GM12878 (cell line): Measurements from ENCODE around the gene LIG4. TPM values are rescaled to one million over a fixed set of nuclear protein-coding genes. Genes with fewer than 3 reads are reported as not detected.

ENCODE experiments used
- ATAC-seq: fragments of 200-7000 bp; cut with Tn5 transposase; 3 replicates; pipeline ENCODE4 v1.9.1; 2020; ENCODE audit warnings: mild to moderate bottlenecking, moderate library complexity
- BruUV-seq: library from RNA; stranded (reverse); fragments of 400-500 nt; replicated peaks from 2 replicates; lab custom pipeline; 2021; lab: Mats Ljungman, UMichigan
- CTCF ChIA-PET: fragments of 300-600 bp; sonication (Branson Sonifier 250); formaldehyde crosslinking; extraction: SDS; loops from one replicate; lab custom pipeline; 2021; ENCODE audit warnings: inconsistent platforms; lab: Yijun Ruan, JAX
- POLR2A ChIA-PET: fragments of 350-600 bp; formaldehyde crosslinking; extraction: SDS; loops from one replicate; lab custom pipeline; 2021; ENCODE audit warnings: inconsistent platforms; lab: Charles Lee
- RAD21 ChIA-PET: fragments of 300-600 bp; sonication (Branson Sonifier 250); formaldehyde crosslinking; loops from one replicate; lab custom pipeline; 2023; ENCODE audit warnings: antibody characterized with exemption; ENCODE audit not compliant: unreplicated experiment; lab: Charles Lee
- SMC1A ChIA-PET: fragments of 300-600 bp; sonication (Branson Sonifier 250); formaldehyde crosslinking; loops from one replicate; lab custom pipeline; 2023; ENCODE audit not compliant: unreplicated experiment, uncharacterized antibody; lab: Charles Lee
- DNase-seq: peaks from one replicate; pipeline ENCODE4 v3.0.0-alpha.2; 2011; ENCODE audit warnings: low read depth, low spot score
- FAIRE-seq: peaks from 3 replicates; lab custom pipeline; 2011; peaks lifted over from hg19 to GRCh38; lab: Jason Lieb, UNC
- H2AFZ ChIP-seq: 2 replicates; pipeline ENCODE4 v1.6.0; 2011; ENCODE audit warnings: low read depth, low read length, control low read depth; ENCODE audit not compliant: control insufficient read depth
- H3K27ac ChIP-seq: 2 replicates; pipeline ENCODE4 v1.5.1; 2011; ENCODE audit warnings: control low read depth; ENCODE audit not compliant: control insufficient read depth, insufficient read depth
- H3K27me3 ChIP-seq, 2 experiments: replicated peaks in 1 of 2; 2 replicates each; pipeline versions ENCODE4 v1.6.0 to v1.6.1; 2011; ENCODE audit warnings: low read length in 1 of 2; ENCODE audit not compliant: control insufficient read depth in 2 of 2, insufficient read depth in 2 of 2
- H3K36me3 ChIP-seq, 2 experiments: 2 replicates each; pipeline ENCODE4 v1.5.1; 2011; ENCODE audit warnings: low read length in 1 of 2; ENCODE audit not compliant: control insufficient read depth in 2 of 2, insufficient read depth in 2 of 2
- H3K4me1 ChIP-seq: 2 replicates; pipeline ENCODE4 v1.6.1; 2011; ENCODE audit warnings: mild to moderate bottlenecking, low read length, moderate library complexity, mixed read lengths; ENCODE audit not compliant: control insufficient read depth, insufficient read depth
- H3K4me2 ChIP-seq: 2 replicates; pipeline ENCODE4 v1.6.0; 2011; ENCODE audit warnings: control low read depth; ENCODE audit not compliant: control insufficient read depth, insufficient read depth
- H3K4me3 ChIP-seq: fragments of 200-600 bp; sonication (generic); 2 replicates; pipeline ENCODE4 v1.5.1; 2016
- H3K79me2 ChIP-seq: 2 replicates; pipeline ENCODE4 v1.6.0; 2011; ENCODE audit warnings: low read length; ENCODE audit not compliant: control insufficient read depth, insufficient read depth
- H3K9ac ChIP-seq: 2 replicates; pipeline ENCODE4 v1.8.0; 2011; ENCODE audit warnings: low read length, control low read depth, mixed read lengths; ENCODE audit not compliant: control insufficient read depth, insufficient read depth
- H3K9me3 ChIP-seq: replicated peaks from 3 replicates; pipeline ENCODE4 v1.5.1; 2011; ENCODE audit warnings: mild to moderate bottlenecking, low read length; ENCODE audit not compliant: control insufficient read depth, insufficient read depth
- H4K20me1 ChIP-seq: 2 replicates; pipeline ENCODE4 v1.6.0; 2011; ENCODE audit not compliant: control insufficient read depth, insufficient read depth
- ATF3 ChIP-seq: IDR thresholded peaks from 2 replicates; pipeline ENCODE4 v1.6.1; 2011; ENCODE audit warnings: low read depth, mild to moderate bottlenecking, low read length, moderate library complexity, borderline replicate concordance; ENCODE audit errors: extremely low read depth
- CEBPB ChIP-seq, 2 experiments: fragments of 150-350 bp in 1 of 2; IDR thresholded peaks; 2 replicates each; pipeline ENCODE4 v1.6.1; 2012 to 2014; ENCODE audit warnings: low read depth in 2 of 2, low read length in 2 of 2, borderline replicate concordance in 1 of 2, inconsistent platforms in 1 of 2
- CREM ChIP-seq: IDR thresholded peaks from 2 replicates; pipeline ENCODE4 v1.6.1; 2014; ENCODE audit warnings: antibody characterized with exemption, low read depth
- ESRRA ChIP-seq: IDR thresholded peaks from 2 replicates; pipeline ENCODE4 v1.6.1; 2012; ENCODE audit warnings: mild to moderate bottlenecking, low read length, improper control_type of control experiment
- HDAC2 ChIP-seq: fragments of 200-600 bp; sonication (generic); IDR thresholded peaks from 2 replicates; pipeline ENCODE4 v1.6.1; 2017
- MEF2A ChIP-seq: IDR thresholded peaks from 2 replicates; pipeline ENCODE4 v1.6.1; 2011; ENCODE audit warnings: low read depth, mild to moderate bottlenecking, low read length, moderate library complexity; ENCODE audit not compliant: insufficient read depth
- MEF2B ChIP-seq: fragments of 450-650 bp; IDR thresholded peaks from 2 replicates; pipeline ENCODE4 v1.6.1; 2018; ENCODE audit warnings: mild to moderate bottlenecking, moderate library complexity; ENCODE audit not compliant: partially characterized antibody, poor library complexity, severe bottlenecking
- MYB ChIP-seq: fragments of 150-350 bp; IDR thresholded peaks from 2 replicates; pipeline ENCODE4 v1.6.1; 2014; ENCODE audit warnings: mild to moderate bottlenecking, low read depth, low read length, borderline replicate concordance
- NBN ChIP-seq: fragments of 450-650 bp; IDR thresholded peaks from 2 replicates; pipeline ENCODE4 v1.6.1; 2016
- WRNIP1 ChIP-seq: IDR thresholded peaks from 2 replicates; pipeline ENCODE4 v1.6.1; 2011; ENCODE audit warnings: low read depth, low read length, improper control_type of control experiment, borderline replicate concordance
- YBX1 ChIP-seq: fragments of 450-650 bp; IDR thresholded peaks from 2 replicates; pipeline ENCODE4 v1.6.1; 2016; ENCODE audit warnings: antibody characterized with exemption
- ZNF622 ChIP-seq: fragments of 450-650 bp; IDR thresholded peaks from 2 replicates; pipeline ENCODE4 v1.6.1; 2017; ENCODE audit warnings: mild to moderate bottlenecking, inconsistent platforms
- WGBS: methylation state at CpG from one replicate; pipeline ENCODE4 v1.1.6; 2016; ENCODE audit warnings: low lambda C conversion rate; ENCODE audit not compliant: insufficient replicate concordance, insufficient coverage; ENCODE audit errors: missing lambda C conversion rate; 5-methylcytosine and 5-hydroxymethylcytosine counted together
- in situ Hi-C: fragments of 300-500 bp; cut with MboI; formaldehyde crosslinking; loops from 9 replicates; pipeline ENCODE4 v1.14.3; 2018; ENCODE audit warnings: mixed read lengths
- intact Hi-C: fragments of 100-400 bp; cut with micrococcal nuclease; formaldehyde crosslinking; loops from one replicate; pipeline ENCODE4 v1.14.2; 2022; ENCODE audit not compliant: unreplicated experiment
- polyA plus RNA-seq, 11 experiments: library from polyadenylated mRNA; depleted of rRNA in 4 of 11; unstranded in 6 of 11; stranded (reverse) in 5 of 11; fragments of >200 nt; fragmentation: Nextera tagmentation in 4 of 11; fragmentation: Illumina TruSeq in 1 of 11; extraction: Ambion mirVana in 4 of 11; extraction: Trizol in 1 of 11; gene quantifications; 1 replicate in 1 of 11; 2 replicates in 10 of 11; pipeline versions ENCODE4 v1.2.1 to v1.2.3, GENCODE V29; 2011 to 2016; ENCODE audit warnings: inconsistent platforms in 2 of 11, missing spikeins in 2 of 11, low read depth in 1 of 11
- total RNA-seq, 4 experiments: library from RNA; depleted of rRNA in 3 of 4; stranded (reverse); fragments of >200 nt in 3 of 4; fragmentation: Illumina TruSeq in 1 of 4; extraction: Trizol in 1 of 4; gene quantifications; 2 replicates each; pipeline versions ENCODE4 v1.2.1 to v1.2.3, GENCODE V29; 2013 to 2021
- TF ChIP-seq, protein P1 (sequence below): fragments of 450-650 bp; IDR thresholded peaks from 2 replicates; pipeline ENCODE4 v1.6.1; 2017; ENCODE audit warnings: mild to moderate bottlenecking, moderate library complexity
- TF ChIP-seq, protein P2 (sequence below): IDR thresholded peaks from 2 replicates; pipeline ENCODE4 v1.6.1; 2011; ENCODE audit warnings: mild to moderate bottlenecking, low read depth, low read length, moderate library complexity; ENCODE audit not compliant: insufficient replicate concordance
- TF ChIP-seq, protein P3 (sequence below): IDR thresholded peaks from 2 replicates; pipeline ENCODE4 v1.6.1; 2012; ENCODE audit warnings: low read depth, low read length, improper control_type of control experiment

Gene LIG4
- total and polyA plus RNA-seq, 10 of the 15 experiments (the other 5 are each of a cell fraction or from before 2014, with no cell fraction given): 2.3 to 15.0 (median 8.5) TPM

- TF ChIP-seq ATF3: no peak
- no peak for TF ChIP-seq WRNIP1
Observed at GRCh38 chr13:108195146-108195545, 20.2 kb downstream of the LIG4 start (continued).

GRCh38 chr13:108194435-108194936 lies 20.9 kb downstream of the LIG4 start:
- Histone ChIP-seq H3K4me3 (no peak overlapping the region), H3K27ac (no peak overlapping the region), H3K27me3 (no peaks in the 10 kb centered on the region), H3K9ac (no peak overlapping the region), H3K9me3 (peaks cover 2% of the 10 kb centered on the region; the same call in 1 of the 3 replicates), H3K79me2 (no peaks in the 10 kb centered on the region), H2AFZ (no peak overlapping the region), H3K4me2 (no peak overlapping the region), H3K36me3 (no peaks in the 10 kb centered on the region), H3K4me1 (no peaks in the 10 kb centered on the region), H4K20me1 (no peaks in the 10 kb centered on the region)
- ChIA-PET SMC1A (no interaction called here), POLR2A (no interaction called here), CTCF (no interaction called here), RAD21 (no interaction called here)
- intact Hi-C loops (no loop called here), in situ Hi-C loops (no loop called here)
- no peak for DNase-seq
- BruUV-seq: no TSS peak
- 19% methylated on average over 5 of the region's 5 CpGs for WGBS
- no peak for ATAC-seq
- no peak for FAIRE-seq
- no peak for TF ChIP-seq CEBPB (IDR thresholded peaks at IDR 0.05; ENCODE audit: borderline replicate concordance in 1 of 2, low read depth in 2 of 2, low read length in 2 of 2)
- TF ChIP-seq, protein P1, sequence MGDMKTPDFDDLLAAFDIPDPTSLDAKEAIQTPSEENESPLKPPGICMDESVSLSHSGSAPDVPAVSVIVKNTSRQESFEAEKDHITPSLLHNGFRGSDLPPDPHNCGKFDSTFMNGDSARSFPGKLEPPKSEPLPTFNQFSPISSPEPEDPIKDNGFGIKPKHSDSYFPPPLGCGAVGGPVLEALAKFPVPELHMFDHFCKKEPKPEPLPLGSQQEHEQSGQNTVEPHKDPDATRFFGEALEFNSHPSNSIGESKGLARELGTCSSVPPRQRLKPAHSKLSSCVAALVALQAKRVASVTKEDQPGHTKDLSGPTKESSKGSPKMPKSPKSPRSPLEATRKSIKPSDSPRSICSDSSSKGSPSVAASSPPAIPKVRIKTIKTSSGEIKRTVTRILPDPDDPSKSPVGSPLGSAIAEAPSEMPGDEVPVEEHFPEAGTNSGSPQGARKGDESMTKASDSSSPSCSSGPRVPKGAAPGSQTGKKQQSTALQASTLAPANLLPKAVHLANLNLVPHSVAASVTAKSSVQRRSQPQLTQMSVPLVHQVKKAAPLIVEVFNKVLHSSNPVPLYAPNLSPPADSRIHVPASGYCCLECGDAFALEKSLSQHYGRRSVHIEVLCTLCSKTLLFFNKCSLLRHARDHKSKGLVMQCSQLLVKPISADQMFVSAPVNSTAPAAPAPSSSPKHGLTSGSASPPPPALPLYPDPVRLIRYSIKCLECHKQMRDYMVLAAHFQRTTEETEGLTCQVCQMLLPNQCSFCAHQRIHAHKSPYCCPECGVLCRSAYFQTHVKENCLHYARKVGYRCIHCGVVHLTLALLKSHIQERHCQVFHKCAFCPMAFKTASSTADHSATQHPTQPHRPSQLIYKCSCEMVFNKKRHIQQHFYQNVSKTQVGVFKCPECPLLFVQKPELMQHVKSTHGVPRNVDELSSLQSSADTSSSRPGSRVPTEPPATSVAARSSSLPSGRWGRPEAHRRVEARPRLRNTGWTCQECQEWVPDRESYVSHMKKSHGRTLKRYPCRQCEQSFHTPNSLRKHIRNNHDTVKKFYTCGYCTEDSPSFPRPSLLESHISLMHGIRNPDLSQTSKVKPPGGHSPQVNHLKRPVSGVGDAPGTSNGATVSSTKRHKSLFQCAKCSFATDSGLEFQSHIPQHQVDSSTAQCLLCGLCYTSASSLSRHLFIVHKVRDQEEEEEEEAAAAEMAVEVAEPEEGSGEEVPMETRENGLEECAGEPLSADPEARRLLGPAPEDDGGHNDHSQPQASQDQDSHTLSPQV: no peak
- no peak for TF ChIP-seq MEF2B
- TF ChIP-seq MEF2A: no peak
- no peak for TF ChIP-seq YBX1
- TF ChIP-seq MYB: no peak
- TF ChIP-seq, protein P2, sequence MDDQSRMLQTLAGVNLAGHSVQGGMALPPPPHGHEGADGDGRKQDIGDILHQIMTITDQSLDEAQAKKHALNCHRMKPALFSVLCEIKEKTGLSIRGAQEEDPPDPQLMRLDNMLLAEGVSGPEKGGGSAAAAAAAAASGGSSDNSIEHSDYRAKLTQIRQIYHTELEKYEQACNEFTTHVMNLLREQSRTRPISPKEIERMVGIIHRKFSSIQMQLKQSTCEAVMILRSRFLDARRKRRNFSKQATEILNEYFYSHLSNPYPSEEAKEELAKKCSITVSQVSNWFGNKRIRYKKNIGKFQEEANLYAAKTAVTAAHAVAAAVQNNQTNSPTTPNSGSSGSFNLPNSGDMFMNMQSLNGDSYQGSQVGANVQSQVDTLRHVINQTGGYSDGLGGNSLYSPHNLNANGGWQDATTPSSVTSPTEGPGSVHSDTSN: no peak
- TF ChIP-seq, protein P3, sequence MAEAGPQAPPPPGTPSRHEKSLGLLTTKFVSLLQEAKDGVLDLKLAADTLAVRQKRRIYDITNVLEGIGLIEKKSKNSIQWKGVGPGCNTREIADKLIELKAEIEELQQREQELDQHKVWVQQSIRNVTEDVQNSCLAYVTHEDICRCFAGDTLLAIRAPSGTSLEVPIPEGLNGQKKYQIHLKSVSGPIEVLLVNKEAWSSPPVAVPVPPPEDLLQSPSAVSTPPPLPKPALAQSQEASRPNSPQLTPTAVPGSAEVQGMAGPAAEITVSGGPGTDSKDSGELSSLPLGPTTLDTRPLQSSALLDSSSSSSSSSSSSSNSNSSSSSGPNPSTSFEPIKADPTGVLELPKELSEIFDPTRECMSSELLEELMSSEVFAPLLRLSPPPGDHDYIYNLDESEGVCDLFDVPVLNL: no peak
- TF ChIP-seq ESRRA: no peak
- no peak for TF ChIP-seq ZNF622
- no peak for TF ChIP-seq CREM
- no peak for TF ChIP-seq HDAC2
- no peak for TF ChIP-seq NBN
